Astrocyte of the spinal cord (primary cell): Measurements from ENCODE around the gene SLC9B1.
"Not testable (repeated sequence)": the region's sequence is repeated elsewhere in the genome, so short reads cannot be mapped to it uniquely, and the experiment has no call there.

Experiments used
- DNase-seq: peaks from one replicate; pipeline ENCODE4 v3.0.0; 2011; ENCODE audit warnings: low read depth, low spot score
- H3K4me3 ChIP-seq: 2 replicates; pipeline ENCODE4 v1.5.1; 2011; ENCODE audit warnings: low read depth, mild to moderate bottlenecking, low read length, moderate library complexity
- CTCF ChIP-seq: IDR thresholded peaks from 2 replicates; pipeline ENCODE4 v1.5.1; 2012; ENCODE audit warnings: low read depth, mild to moderate bottlenecking, low read length, inconsistent platforms
- in situ Hi-C: cut with HindIII; loops from 2 replicates; pipeline ENCODE4 v1.10.0; 2017; ENCODE audit warnings: low sequenced_read_pairs

The SLC9B1 gene

GRCh38 chr4:103012060-103012459 lies 7.4 kb downstream of the SLC9B1 start:
- TF ChIP-seq CTCF = no peak
- in situ Hi-C loops = no loop called here

DNA sequence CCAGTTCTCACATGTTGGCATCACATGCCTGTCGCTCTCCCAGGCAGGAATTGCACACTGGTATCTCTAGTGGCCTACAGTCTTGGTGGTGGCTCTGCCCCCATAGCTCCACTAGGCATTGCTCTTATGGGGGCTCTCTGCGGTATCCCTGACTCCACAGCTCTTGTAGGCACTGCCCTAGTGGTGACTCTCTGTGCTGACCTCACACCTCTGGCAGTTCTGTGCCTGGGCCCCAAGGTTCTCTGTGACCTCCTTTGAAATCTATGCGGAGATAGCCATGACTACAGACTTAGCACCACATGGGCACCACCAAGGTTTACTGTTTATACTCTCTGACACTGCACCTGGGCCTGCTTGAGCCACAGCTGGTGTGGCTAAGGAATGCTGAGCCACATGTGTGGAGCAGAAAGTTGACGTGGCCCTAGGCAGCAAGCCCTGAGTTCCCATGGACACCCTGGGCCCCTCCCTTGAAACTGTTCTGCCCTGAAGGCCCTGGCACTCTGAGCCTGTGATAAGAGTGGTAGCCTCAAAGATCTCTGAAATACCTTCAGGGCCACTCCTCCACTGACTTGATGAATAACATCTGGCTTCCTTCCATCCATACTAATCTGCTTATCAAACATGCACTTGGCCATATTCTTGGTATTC lies 8.0 kb downstream of the SLC9B1 start:
- in situ Hi-C loops = no loop called here
- no peak overlapping the region for H3K4me3 ChIP-seq
- DNase-seq = no peak
- TF ChIP-seq CTCF = no peak

More at GRCh38 chr4:103012060-103012459, 7.4 kb downstream of the SLC9B1 start:
- DNase-seq = peak; percentile 67
- no peak overlapping the region for H3K4me3 ChIP-seq

- TF ChIP-seq CTCF = no peak
- no peak overlapping the region for H3K4me3 ChIP-seq
- in situ Hi-C loops = no loop called here
- no peak for DNase-seq
These were observed 8.7 kb downstream of the SLC9B1 start for GRCh38 chr4:103010804-103011203.

DNA sequence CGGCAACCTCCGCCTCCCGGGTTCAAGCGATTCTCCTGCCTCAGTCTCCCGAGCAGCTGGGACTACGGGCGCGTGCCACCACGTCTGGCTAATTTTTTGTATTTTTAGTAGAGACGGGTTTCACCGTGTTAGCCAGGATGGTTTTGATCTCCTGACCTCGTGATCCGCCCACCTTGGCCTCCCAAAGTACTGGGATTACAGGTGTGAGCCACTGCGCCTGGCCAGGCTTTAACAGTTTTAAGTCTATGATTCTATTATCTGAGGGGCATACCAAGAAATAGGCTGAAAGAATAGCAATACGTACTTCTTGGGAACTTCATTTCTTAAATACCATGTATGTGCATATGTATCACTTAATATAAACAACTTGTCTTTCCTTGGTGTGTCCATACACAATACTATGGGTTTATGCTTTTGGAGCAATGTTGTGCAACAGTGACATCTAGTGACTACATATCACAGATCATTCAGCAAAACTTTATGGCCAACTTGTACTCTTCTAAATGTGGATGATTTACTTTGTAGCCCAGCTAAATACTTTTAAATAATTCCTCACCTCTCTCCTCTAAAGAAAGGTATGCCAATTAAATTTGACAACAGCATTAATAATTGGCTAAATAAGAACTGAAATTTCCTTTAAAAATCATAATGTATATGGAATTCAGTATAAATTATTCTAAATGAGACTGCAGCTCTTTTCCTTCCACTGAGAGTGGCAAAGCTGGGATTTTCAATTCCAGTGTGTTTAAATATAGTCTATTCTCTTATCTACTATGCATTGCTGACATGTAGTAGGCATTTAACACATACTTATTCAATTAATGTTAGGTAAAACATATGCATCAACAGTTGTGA lies 10.4 kb downstream of the SLC9B1 start:
- no peak overlapping the region for H3K4me3 ChIP-seq
- peak; percentile 75 for DNase-seq
- peak; percentile 60 for TF ChIP-seq CTCF
- in situ Hi-C loops = no loop called here

GRCh38 chr4:103002551-103002950 lies 17.0 kb downstream of the SLC9B1 start:
- DNase-seq = peak; percentile 37
- in situ Hi-C loops = no loop called here
- H3K4me3 ChIP-seq = no peak overlapping the region
- no peak for TF ChIP-seq CTCF

DNA sequence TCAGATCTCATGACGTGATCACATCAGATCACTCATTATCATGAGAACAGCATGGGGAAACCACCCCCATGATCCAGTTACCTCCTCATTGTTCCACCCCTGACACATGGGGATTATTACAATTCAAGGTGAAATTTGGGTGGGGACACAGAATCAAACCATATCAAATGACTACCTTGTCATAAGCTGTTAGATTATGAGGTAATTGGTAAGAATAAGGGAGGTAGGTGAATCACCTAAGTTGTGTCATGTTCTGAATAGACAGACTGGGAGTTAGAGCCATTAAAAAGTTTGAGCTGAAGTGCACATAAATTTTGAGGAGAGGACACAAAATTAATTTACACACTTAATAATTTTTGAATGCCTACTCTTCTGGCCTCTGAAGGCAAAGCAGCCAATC lies 24.7 kb downstream of the SLC9B1 start:
- H3K4me3 ChIP-seq = no peak overlapping the region
- no peak for DNase-seq
- no peak for TF ChIP-seq CTCF
- in situ Hi-C loops = no loop called here

GRCh38 chr4:102993985-102994384 lies 25.5 kb downstream of the SLC9B1 start:
- H3K4me3 ChIP-seq, DNase-seq, in situ Hi-C loops: not testable (repeated sequence)
